NCI-H1048 (cell line): ENCODE results near the gene OR1N1.
A peak's percentile ranks its signal among the peaks of the same experiment; 100 is the strongest.
"Not testable (repeated sequence)": the region's sequence is repeated elsewhere in the genome, so short reads cannot be mapped to it uniquely, and the experiment has no call there.

Source experiments
- DNase-seq: peaks from one replicate; lab custom pipeline; 2025; lab: John Stamatoyannopoulos, UW

OR1N1 gene, protein sequence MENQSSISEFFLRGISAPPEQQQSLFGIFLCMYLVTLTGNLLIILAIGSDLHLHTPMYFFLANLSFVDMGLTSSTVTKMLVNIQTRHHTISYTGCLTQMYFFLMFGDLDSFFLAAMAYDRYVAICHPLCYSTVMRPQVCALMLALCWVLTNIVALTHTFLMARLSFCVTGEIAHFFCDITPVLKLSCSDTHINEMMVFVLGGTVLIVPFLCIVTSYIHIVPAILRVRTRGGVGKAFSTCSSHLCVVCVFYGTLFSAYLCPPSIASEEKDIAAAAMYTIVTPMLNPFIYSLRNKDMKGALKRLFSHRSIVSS

DNA sequence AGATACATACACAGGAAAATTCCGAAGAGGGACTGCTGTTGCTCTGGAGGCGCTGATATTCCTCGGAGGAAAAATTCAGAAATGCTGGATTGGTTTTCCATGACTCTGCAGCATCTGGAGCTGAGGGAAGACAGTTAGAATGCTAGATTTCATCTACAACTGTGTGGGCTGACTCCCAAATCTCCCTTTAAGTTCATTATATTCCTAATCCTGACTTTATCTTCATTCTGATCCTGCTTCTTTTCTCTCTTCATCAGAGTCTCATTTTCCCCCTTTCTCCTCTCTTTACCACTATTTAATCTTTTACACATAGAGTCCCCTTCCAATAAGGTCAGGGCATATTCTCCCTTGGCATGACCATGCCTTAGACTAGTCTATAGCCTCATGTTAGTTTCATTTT is at the start of gene OR1N1:
Gene OR1N1, minus strand, starts transcription at position 101 of the 400 bp plus-strand sequence. Its CDS starts 0 bp downstream, at position 101.
- no peak for DNase-seq

DNA sequence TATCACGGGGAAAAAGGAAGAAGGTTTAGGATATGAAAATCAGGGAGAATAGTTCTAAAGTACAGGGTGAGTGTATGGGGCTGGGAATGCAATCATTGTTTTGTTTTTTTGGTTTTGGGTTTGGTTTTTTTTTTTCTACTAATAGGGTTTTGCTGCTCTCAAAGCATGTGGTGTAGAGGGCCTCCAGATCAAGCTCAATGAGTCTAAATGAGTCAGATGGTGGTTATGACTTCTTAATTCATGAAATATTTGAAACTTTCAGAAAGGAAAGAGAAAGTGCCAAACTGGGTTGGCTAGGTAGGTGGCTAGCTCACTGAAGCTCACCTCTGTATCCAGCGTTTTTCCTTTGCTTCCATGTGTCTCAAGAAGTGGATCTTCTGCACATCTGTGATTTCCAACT is 45.4 kb upstream of the OR1N1 start:
- no peak for DNase-seq

DNA sequence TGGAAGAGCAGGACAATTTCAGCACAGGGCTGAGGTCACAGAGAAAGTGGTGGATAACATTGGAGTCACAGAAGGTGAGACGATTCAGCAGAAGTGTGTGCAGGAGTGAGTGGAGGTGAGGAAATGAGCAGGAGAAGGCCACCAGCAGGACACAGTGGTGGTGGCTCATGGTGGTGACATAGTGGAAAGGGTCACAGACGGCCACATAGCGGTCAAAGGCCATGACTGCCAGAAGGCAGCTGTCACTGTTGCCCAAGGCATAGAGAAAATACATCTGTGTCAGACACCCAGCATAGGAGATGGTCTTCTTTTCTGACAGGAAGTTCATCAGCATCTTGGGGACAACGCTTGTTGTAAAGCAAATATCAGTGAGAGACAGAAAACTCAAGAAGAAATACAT is 40.8 kb upstream of the OR1N1 start:
- DNase-seq, result no peak

DNA sequence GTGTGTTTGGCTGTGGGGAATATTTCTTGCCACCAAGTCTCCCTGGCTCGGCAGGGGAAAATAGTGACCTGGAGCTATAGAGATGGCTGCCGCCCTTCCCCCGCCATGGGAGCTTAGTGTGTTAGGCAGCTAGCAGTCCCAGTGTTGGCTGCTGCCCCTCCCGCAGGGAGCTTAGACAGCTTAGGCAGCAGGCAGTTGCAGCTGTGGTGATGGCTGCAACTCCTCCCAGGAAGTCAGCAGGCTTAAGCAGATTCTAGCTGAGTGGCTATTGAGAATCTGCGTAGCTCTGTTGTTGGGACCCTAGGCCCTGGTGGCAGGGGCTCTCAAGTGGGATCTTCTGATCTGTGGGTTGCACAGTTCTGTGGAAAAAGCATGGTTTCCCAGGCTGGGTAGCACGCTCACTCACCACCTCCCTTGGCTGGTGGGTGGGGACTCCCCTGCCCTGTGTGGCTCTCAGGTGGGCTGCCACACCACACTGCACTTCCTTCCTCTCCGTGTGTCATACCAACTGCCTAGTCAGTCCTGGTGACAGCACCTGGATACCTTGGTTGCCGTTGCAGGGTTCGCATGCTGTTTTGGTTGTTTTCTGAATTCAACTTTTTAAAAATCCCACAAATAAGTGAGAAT is 35.2 kb upstream of the OR1N1 start:
- no peak for DNase-seq

DNA sequence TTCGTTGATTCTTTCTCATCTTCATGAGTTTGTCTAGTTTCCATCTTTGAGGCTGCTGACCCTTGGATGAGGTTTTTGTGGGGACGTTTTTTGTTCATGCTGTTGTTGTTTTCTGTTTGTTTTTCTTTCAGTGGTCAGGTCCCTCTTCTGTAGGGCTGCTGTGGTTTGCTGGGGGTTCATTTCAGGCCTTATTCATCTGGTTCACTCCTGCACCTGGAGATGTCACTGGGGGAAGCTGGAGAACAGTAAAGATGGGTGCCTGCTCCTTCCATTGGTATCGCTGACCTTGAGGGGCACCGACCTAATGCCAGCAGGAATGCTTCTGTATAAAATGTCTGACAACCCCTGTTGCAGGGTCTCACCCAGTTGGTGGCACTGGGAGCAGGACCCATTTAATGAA is 34.4 kb upstream of the OR1N1 start:
- DNase-seq, result no peak

DNA sequence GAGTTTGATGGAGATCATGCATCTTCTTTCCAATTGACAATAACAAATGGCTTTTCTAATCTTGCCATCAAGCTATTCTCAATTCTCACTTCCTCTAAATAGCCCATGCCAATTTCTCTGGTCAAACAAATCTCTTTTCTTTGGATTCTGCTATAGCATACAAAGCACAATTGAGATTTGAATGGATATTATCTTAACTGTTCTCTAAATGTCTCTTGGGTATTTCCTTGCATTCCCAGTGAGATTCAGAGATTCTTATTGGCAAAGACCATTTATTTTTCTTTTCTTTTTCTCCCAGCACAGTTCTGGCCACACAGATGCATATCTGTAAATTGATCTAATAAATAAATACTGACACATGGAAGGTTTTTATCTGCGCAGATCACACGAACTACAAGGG is 25.7 kb upstream of the OR1N1 start, which contains the start of gene OR1N2:
Gene OR1N2, plus strand, starts transcription at position 301 of the 400 bp plus-strand sequence. CDS start 100 bp downstream, outside the sequence.
- DNase-seq, result no peak

DNA sequence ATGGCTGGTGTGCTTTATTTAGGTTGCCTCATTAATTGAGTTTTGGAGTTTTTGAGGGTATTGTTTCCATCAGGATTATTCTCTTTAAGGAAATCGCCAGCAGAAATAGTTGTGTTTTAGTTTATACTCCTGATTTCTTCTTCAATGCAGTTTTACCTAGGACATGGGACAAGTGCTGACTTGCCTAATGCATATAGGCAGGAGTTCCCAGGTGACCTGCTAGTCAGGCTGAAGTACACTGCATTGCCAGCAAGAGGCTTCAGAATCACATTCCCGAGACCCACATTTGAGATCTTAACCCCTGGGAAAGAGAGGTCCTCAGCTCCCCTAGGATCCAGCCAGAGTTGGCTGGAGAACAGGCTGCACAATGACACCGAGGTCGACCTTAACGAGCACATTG is 24.3 kb upstream of the OR1N1 start:
- DNase-seq, result no peak

DNA sequence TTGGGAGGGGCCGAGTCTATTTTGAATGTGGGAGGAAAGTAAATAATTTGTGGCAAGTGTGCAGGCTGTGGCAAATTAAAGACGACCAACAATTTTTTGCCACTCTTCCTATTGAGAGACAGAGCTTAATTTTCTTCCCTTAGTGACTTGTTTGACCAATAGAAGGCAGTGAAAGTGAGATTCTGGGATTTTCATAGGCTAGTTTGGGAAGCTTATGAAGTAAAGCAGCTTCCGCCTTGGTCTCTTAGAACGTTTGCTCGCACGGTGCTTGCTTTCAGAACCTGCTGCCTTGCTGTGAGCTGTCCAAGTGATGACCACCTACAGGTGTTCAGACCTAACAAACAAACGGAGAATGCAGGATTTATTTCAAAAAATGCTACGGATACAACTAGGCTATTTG is 19.1 kb upstream of the OR1N1 start:
- DNase-seq, result no peak

DNA sequence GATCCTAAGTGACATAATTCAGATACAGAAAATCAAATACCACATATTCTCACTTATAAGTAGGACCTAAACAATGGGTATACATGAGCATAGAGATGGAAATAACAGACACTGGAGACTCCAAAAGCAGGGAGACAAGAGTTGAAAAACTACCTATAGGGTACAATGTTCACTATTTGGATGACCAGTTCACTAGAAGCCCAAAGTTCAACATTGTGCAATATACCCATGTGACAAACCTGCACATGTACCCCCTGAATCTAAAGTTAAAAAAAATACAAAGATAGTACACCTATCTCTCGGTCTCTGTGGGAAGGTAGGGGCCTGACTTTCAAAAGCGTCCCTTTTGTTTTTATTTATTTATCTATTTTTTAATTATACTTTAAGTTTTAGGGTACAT is 11.7 kb upstream of the OR1N1 start:
- DNase-seq, result no peak

DNA sequence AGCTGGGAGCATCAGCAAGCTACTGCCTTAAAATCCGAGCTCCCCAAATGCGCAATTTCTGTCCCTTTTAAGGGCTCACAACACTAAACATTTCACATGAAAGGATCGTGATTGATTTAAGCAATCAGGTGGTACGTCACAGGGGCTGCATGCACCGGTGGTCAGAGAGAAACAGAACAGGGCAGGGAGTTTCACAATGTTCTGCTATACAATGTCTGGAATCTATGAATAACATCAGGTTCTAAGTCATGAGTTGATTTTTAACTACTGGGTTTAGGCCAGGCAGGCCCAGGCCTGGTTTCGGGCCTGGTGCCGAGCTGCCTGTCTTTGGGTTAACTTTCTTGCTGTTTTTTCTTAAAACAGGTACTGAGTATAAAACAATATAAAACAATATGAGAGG is 10.0 kb upstream of the OR1N1 start:
- not testable (repeated sequence) for DNase-seq

DNA sequence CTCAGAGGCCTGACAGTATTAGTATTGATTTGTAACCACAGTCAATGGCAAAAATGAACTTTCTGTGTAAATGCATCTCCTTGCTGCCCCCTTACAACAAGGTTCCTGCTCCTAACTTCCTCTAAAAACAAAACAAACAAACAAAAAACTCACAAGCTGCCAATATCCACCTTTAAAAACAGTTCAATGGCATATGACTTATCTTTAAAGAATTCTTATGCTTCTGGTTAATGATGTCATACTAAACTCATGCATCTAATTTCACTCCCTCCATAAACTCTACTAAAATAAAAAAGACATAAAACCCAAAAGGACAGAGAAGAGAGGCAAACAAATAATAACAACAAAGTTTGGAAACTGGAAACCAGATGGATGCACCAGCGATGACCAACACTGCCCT is 9.0 kb upstream of the OR1N1 start:
- no peak for DNase-seq

DNA sequence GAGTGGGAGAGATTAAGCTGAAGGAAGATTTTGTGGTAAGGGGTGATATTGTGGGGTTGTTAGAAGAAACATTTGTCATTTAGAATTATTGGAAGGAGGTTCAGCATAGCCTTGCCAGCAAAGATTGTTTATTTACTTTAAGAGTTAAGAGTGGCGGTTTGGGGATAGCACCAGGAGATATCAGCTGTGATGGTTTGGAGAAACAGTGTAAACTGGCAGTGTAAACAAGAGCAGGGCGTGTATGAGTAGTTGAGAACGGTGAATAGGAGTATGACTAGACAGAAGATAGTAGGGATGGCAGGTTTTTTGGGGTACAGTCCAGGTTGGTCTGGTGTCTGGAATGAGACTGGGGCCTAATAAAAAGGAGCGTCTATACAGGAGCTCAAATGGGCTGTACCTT is 4.1 kb upstream of the OR1N1 start:
- DNase-seq, result not testable (repeated sequence)

DNA sequence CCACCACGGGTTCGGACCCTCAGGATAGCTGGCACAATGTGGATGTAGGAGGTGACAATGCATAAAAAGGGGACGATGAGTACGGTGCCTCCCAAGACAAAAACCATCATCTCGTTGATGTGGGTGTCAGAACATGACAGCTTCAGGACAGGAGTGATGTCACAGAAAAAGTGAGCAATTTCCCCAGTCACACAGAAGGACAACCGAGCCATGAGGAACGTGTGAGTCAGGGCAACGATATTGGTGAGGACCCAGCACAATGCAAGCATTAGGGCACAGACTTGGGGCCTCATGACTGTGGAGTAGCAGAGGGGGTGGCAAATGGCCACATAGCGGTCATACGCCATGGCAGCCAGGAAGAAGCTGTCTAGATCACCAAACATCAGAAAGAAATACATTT is 491 bp downstream of the OR1N1 start:
- DNase-seq, result no peak

DNA sequence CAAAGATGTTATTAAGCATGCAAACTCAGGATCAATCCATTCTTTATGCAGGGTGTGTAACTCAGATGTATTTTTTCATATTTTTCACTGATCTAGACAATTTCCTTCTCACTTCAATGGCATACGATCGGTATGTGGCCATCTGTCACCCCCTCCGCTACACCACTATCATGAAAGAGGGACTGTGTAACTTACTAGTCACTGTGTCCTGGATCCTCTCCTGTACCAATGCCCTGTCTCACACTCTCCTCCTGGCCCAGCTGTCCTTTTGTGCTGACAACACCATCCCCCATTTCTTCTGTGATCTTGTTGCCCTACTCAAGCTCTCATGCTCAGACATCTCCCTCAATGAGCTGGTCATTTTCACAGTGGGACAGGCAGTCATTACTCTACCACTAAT is 7.7 kb downstream of the OR1N1 start:
- no peak for DNase-seq

DNA sequence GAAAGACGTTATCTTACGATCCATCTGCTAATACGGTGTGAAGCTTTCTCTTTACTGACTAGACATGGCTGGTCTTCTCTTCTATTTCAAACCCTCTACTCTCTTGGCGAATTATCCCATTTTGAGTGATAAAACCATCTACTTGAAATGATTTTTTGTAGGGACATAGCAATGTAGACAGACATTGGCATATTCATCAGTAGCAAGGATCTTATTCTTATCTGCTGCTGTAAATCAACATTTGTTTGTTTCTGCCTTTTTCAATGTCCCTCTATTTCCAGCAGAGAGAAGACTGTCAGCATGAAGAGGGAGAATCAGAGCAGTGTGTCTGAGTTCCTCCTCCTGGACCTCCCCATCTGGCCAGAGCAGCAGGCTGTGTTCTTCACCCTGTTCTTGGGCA is 8.3 kb downstream of the OR1N1 start, which contains the start of gene OR1J4:
Gene OR1J4, plus strand, starts transcription at position 301 of the 400 bp plus-strand sequence. Its CDS starts 0 bp downstream, at position 301.
- DNase-seq, result no peak

DNA sequence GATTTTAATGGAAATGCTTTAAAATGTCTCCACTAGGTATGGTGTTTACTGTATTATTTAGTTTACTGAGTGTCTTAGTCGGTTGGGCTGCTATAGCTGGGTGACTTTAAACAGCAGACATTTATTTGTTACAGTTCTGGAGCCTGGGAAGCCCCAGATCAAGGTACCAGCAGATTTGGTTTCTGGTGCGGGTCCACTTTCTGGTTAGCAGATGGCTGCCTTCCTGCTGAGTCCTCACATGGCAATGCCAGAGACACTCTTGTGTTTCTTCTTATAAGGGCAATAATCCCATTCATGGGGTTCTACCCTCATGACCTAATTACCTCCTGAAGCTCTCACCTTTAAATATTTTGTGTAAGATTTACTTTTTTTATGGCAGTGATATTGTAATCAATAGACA is 8.9 kb downstream of the OR1N1 start:
- DNase-seq, result no peak

DNA sequence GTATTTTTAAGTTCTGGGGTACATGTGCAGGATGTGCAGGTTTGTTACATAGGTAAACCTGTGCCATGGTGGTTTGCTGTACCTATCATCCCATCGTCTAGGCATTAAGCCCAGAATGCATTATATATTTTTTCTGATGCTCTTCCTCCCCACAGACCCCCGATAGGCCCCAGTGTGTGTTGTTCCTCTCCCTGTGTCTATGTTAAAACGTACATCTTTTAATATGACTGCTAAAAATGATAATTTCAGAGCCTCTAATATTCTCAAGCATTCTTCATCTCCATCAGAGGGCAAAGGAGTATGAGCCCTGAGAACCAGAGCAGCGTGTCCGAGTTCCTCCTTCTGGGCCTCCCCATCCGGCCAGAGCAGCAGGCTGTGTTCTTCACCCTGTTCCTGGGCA is 16.6 kb downstream of the OR1N1 start, which contains the start of gene OR1J2:
Gene OR1J2, plus strand, starts transcription at position 301 of the 400 bp plus-strand sequence. Its CDS starts 0 bp downstream, at position 301.
- DNase-seq, result no peak

DNA sequence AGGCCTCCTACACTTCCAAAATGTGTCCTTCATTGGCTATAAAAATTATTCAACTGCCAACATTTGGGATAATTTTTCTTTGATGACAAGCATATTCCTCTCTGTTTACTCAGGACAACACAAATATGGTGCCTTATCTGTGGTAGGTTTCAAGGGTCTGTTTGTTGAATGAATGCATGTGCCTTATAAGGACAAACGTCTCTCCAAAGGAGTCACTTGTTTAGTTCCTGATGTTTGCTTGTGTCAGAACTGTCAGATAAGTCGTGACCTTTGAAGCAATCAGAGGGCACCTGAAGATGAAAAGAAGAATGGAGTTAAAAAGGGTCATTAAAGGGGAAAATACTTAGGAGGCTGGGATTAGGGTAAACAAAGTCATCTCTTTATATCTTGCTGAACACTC is 20.1 kb downstream of the OR1N1 start:
- DNase-seq, result no peak

DNA sequence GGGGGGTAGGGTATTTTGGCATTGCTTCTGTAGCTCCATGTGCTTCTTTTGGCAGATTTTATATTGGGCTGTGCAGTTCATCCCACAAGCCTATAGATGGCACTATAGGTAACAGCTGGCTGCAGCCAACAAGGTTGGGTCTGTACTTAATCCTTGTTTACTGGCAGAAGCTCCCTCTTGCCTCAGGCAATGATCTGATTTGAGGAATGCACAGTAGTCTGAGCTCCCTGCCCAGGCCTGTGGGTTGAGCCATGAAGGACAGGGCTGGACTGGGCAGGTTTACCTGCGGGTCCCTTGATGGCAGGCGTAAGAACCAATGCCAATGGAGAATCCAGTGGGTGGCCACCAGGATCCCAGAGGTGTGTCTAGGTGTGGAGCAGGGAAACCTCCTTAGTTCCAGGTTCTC is 28.2 kb downstream of the OR1N1 start:
- peak; percentile 4 for DNase-seq

DNA sequence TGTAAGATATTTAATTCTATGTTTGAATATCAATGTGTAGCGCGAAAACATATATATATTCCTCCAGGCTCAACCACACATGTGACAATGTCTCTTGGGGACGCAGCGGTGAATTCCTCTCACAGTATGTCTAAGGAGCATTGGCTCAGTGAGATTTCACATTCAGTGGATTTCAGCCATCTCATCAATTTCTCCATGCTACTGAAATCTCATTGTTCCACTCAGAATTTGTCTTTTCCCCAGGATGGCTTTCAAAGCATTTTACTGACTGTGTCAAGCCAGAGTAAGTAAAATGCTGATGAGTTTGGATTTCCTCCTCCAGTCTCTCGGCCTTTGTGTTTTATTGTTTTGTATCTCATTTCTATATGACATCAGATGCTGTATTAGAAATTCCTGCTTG is 48.0 kb downstream of the OR1N1 start:
- no peak for DNase-seq

DNA sequence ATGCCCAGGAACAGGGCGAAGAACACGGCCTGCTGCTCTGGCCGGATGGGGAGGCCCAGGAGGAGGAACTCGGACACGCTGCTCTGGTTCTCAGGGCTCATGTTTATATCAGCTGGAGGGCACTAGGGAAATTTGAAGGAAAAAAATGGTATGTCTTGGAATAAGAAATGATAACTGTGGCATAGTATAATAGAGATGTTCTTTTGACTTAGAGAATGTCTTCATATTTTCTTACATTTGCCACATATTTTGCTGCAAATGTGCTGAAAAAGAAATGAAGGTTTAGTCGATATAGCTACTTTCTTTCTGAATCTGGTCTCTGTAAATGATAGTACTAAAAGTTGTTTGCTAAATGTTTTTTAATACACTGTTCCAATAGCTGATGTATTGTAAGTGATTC is 49.3 kb downstream of the OR1N1 start, which contains the start of gene OR1J1:
Gene OR1J1, minus strand, starts transcription at position 101 of the 400 bp plus-strand sequence. Its CDS starts 0 bp downstream, at position 101.
- DNase-seq, result no peak

DNA sequence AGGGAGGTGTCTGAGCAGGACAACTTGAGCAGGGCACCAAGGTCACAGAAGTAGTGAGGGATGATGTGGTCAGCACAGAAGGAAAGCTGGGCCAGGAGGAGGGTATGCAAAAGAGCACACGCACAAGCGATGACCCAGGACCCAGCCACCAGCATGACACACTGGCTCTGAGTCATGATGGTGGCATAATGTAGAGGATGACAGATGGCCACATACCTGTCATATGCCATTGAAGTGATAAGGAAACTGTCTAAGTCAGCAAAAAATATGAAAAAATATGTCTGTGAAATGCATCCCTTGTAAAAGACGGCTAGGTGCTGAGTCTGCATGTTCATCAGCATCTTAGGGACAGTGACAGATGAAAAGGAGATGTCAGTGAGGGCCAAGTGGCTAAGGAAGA is 49.7 kb downstream of the OR1N1 start:
- no peak for DNase-seq
